Measurements from ENCODE around the gene JAZF1. TPM values are rescaled to one million over a fixed set of nuclear protein-coding genes. Genes with fewer than 3 reads are reported as not detected.

JAZF1 gene
- total and polyA plus RNA-seq, 2 of the 4 experiments (the other 2 are of a cell fraction): 8.4 to 10.5 TPM

- no peak overlapping the region for H2BK20ac ChIP-seq (ENCODE audit: low read depth, low read length)
- H3K18ac ChIP-seq (ENCODE audit: low read depth, low read length): no peak overlapping the region
- no peak overlapping the region for H2BK15ac ChIP-seq (ENCODE audit: low read depth, low read length)
- H3K14ac ChIP-seq (replicated peaks; ENCODE audit: low read depth, low read length): no peak overlapping the region
- H4K8ac ChIP-seq (ENCODE audit: low read depth in 2 of 2, low read length in 2 of 2): no peak overlapping the region
- ATAC-seq (ENCODE audit: low read depth) (no peak), DNase-seq (no peak)
- ChIA-PET CTCF (no interaction called here), POLR2A (ENCODE audit: unreplicated experiment) (no interaction called here)
- H4K5ac ChIP-seq (ENCODE audit: low read depth, low read length): no peak overlapping the region
- in situ Hi-C loops (cut with MboI; ENCODE audit: low sequenced_read_pairs): loop anchor here (25.0 kb wide), 1 partner anchor 213 kb away; no protein-coding TSS in a partner anchor
- H4K91ac ChIP-seq (ENCODE audit: insufficient read depth, low read depth, low read length): no peak overlapping the region
- no peak overlapping the region for H3K23ac ChIP-seq (ENCODE audit: low read depth, low read length)
- H3K27me3 ChIP-seq (ENCODE audit: control insufficient read depth, insufficient read depth, low read length): no peaks in the 10 kb centered on the region
- H2AFZ ChIP-seq (replicated peaks; ENCODE audit: low read length, poor library complexity): no peak overlapping the region
- no peak overlapping the region for H2AK5ac ChIP-seq (ENCODE audit: low read depth, low read length)
- H3K36me3 ChIP-seq (ENCODE audit: control insufficient read depth, insufficient read depth, low read length): no peaks in the 10 kb centered on the region
- H3K9me1 ChIP-seq (ENCODE audit: insufficient read depth, low read length): peaks cover 4% of the 10 kb centered on the region; the same call in 1 of the 2 replicates
- H3K27ac ChIP-seq (ENCODE audit: insufficient read depth, low read length): no peak overlapping the region
- H3K4me3 ChIP-seq (ENCODE audit: insufficient read depth, low read depth, low read length): no peak overlapping the region
- peaks cover 25% of the 10 kb centered on the region; the same call in 1 of the 2 replicates for H4K20me1 ChIP-seq (ENCODE audit: insufficient read depth, low read length)
- H2BK120ac ChIP-seq (ENCODE audit: low read depth, low read length): no peak overlapping the region
- peaks cover 19 to 55% of the 10 kb centered on the region in 2 experiments for H3K79me1 ChIP-seq (ENCODE audit: low read depth in 1 of 2, low read length in 2 of 2)
- H3K4me2 ChIP-seq (ENCODE audit: low read depth, low read length): no peak overlapping the region
- no peak overlapping the region for H3K9ac ChIP-seq (ENCODE audit: low read depth, low read length)
- intact Hi-C loops (cut with micrococcal nuclease): loop anchor here (5.0 kb wide), 1 partner anchor 33 kb away; no protein-coding TSS in a partner anchor
- H3K4ac ChIP-seq (ENCODE audit: low read depth, low read length): no peak overlapping the region
- dilution Hi-C loops (cut with HindIII; ENCODE audit: low sequenced_read_pairs, unreplicated experiment): no loop called here
- BruUV-seq (replicated peaks): no TSS peak
- 80% methylated on average over 3 of the region's 3 CpGs; no CpG with 5 or more reads in 1 of the 2 experiments for WGBS, 2 experiments (ENCODE audit: extremely low coverage in 2 of 2, insufficient read length in 1 of 2)
- H2BK5ac ChIP-seq (ENCODE audit: low read depth, low read length, poor library complexity, severe bottlenecking): no peak overlapping the region
- no peaks in the 10 kb centered on the region for H3K9me3 ChIP-seq (ENCODE audit: control insufficient read depth, insufficient read depth, low read length)
- H2AK9ac ChIP-seq (replicated peaks; ENCODE audit: low read depth, low read length, poor library complexity): peak overlapping the region; percentile 67
- peaks cover 2% of the 10 kb centered on the region; the same call in 1 of the 2 replicates for H3K4me1 ChIP-seq (ENCODE audit: control insufficient read depth, insufficient read depth, low read length)
- TF ChIP-seq MAFK (IDR thresholded peaks at IDR 0.05; ENCODE audit: low read depth, low read length) (no peak), USF2 (IDR thresholded peaks at IDR 0.05; ENCODE audit: low read depth, low read length) (no peak), RAD21 (IDR thresholded peaks at IDR 0.05; ENCODE audit: low read length) (no peak), NFE2L2 (IDR thresholded peaks at IDR 0.05; ENCODE audit: low read depth, low read length) (no peak), RCOR1 (IDR thresholded peaks at IDR 0.05; ENCODE audit: insufficient replicate concordance, low read length) (no peak), CHD1 (IDR thresholded peaks at IDR 0.05; ENCODE audit: low read depth, low read length) (no peak), RFX5 (IDR thresholded peaks at IDR 0.05; ENCODE audit: low read depth, low read length) (no peak), SMC3 (IDR thresholded peaks at IDR 0.05; ENCODE audit: low read depth, low read length) (no peak), ELK1 (IDR thresholded peaks at IDR 0.05; ENCODE audit: borderline replicate concordance, low read depth, low read length) (no peak), CEBPB (IDR thresholded peaks at IDR 0.05; ENCODE audit: low read depth, low read length) (no peak), CTCF (conservative IDR thresholded peaks at IDR 0.05; ENCODE audit: low read depth, low read length) (no peak), POLR2A (IDR thresholded peaks at IDR 0.05; ENCODE audit: low read depth, low read length) (no peak), MAZ (IDR thresholded peaks at IDR 0.05; ENCODE audit: borderline replicate concordance, low read depth, low read length) (no peak), BHLHE40 (IDR thresholded peaks at IDR 0.05; ENCODE audit: low read depth, low read length) (no peak), FOS (IDR thresholded peaks at IDR 0.05; ENCODE audit: low read depth, low read length) (no peak), MXI1 (IDR thresholded peaks at IDR 0.05; ENCODE audit: borderline replicate concordance, low read depth, low read length) (no peak)
- no peak overlapping the region for H3K56ac ChIP-seq (ENCODE audit: extremely low read depth, insufficient read depth, low read length)
Observed at GRCh38 chr7:27999829-28000228, 180.8 kb downstream of the JAZF1 start.

Measured in IMR-90 (cell line).